ENCODE measurements around the gene UQCC5. TPM values are rescaled to one million over a fixed set of nuclear protein-coding genes. Genes with fewer than 3 reads are reported as not detected.

Gene UQCC5
- polyA plus RNA-seq, 2 of the 4 experiments (the other 2 are of a cell fraction) = 11.7 to 63.3 TPM

- TF ChIP-seq REST (IDR thresholded peaks at IDR 0.05) (no peak), HEYL (CRISPR knock-in tag; IDR thresholded peaks at IDR 0.05) (no peak), EHF (CRISPR knock-in tag; IDR thresholded peaks at IDR 0.05) (no peak)
These were observed 3.9 kb upstream of the UQCC5 start (continued) for GRCh38 chr3:52532517-52532837.

DNA sequence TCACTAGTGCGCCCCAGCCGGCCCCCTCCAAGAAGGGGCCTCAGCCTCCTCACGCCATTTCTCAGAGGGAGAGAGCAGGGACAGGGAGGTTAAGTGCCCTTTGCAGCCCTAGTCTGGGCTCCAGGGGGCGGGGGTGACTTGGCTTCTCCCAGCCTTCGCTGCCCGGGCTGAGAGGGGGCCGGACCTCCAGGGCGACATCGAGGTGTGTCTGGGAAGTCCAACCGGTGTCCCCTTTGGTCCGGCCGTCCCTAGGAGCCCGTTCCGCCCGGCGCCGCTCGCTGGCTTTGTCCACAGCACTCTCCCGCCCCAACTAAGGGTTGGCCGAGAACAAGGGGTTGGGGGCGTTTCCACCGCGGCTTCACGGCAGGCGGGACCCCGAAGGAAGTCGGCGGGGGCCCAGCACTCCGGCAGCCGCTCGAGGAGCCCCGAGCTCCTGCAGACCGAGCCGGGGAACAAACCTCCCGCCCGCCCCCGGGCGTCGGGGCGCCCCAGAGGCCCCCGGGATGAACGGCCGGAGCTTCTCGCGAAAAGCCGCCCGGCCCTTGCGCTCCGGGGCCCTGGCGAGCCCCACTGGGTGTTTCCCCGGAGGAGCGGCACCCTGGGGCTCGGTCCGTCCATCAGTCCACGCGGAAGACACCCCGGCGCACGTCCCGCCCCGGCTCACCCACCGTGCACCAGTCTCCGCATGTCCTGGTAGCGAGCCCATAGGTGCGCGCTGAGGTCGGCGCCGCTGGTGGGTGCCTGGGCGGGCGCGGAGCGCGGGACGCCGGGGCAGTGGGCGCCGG lies 3.4 kb upstream of the UQCC5 start:
- no peak for FAIRE-seq
- peak overlapping the region; percentile 94 for H3K27ac ChIP-seq
- 3% methylated on average over 8 of the region's 78 CpGs for WGBS (ENCODE audit: missing lambda C conversion rate)
- ChIA-PET POLR2A (no interaction called here), CTCF (interaction anchor here (1.0 kb wide), 1 partner anchor 61 kb away, joined by 4 read pairs; no protein-coding TSS in a partner anchor)
- H3K4me3 ChIP-seq = peak overlapping the region; percentile 87
- TF ChIP-seq, protein P1, sequence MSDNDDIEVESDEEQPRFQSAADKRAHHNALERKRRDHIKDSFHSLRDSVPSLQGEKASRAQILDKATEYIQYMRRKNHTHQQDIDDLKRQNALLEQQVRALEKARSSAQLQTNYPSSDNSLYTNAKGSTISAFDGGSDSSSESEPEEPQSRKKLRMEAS (IDR thresholded peaks at IDR 0.05) = 0 out of 2 replicates have a peak, but pooled peaks have one; percentile 14
- TF ChIP-seq, protein P2, sequence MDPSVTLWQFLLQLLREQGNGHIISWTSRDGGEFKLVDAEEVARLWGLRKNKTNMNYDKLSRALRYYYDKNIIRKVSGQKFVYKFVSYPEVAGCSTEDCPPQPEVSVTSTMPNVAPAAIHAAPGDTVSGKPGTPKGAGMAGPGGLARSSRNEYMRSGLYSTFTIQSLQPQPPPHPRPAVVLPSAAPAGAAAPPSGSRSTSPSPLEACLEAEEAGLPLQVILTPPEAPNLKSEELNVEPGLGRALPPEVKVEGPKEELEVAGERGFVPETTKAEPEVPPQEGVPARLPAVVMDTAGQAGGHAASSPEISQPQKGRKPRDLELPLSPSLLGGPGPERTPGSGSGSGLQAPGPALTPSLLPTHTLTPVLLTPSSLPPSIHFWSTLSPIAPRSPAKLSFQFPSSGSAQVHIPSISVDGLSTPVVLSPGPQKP (IDR thresholded peaks at IDR 0.05; ENCODE audit: low read depth, low read length) = no peak
- TF ChIP-seq PBX3 (IDR thresholded peaks at IDR 0.05) (no peak), RAD21 (conservative IDR thresholded peaks at IDR 0.05 in 1 of 2, IDR thresholded peaks at IDR 0.05 in 1 of 2) (no peak), RARB (CRISPR knock-in tag; IDR thresholded peaks at IDR 0.05) (no peak)
- H3K4me2 ChIP-seq = peak overlapping the region; percentile 91
- H3K4me1 ChIP-seq = peaks cover 23% of the 10 kb centered on the region
- ATAC-seq = peak in 1 of 2 experiments; percentile 3; a peak in 1 of 6 replicates
- peak in 1 of 2 experiments; percentile 33 for DNase-seq (ENCODE audit: low read depth in 1 of 2, low spot score in 1 of 2)
- H3K9me3 ChIP-seq = no peaks in the 10 kb centered on the region

GRCh38 chr3:52533623-52534280 lies 2.7 kb upstream of the UQCC5 start, which contains the start of gene NT5DC2:
NT5DC2 (minus strand) TSS chr3:52533857; CDS start chr3:52533737, 120 bp downstream.
- no peaks in the 10 kb centered on the region for H3K9me3 ChIP-seq
- peak within 1 kb of the TSS; percentile 87 for H3K4me3 ChIP-seq
- peaks cover 26% of the 10 kb centered on the region for H3K4me1 ChIP-seq
- ChIA-PET CTCF (interaction anchor here (1.0 kb wide), 1 partner anchor 61 kb away, joined by 4 read pairs; no protein-coding TSS in a partner anchor), POLR2A (no interaction called here)
- 0% methylated on average over 11 of the region's 91 CpGs for whole genome bisulfite sequencing (ENCODE audit: missing lambda C conversion rate)
- ATAC-seq (peak; percentile 45 to 57), FAIRE-seq (no peak), DNase-seq (ENCODE audit: low read depth in 1 of 2, low spot score in 1 of 2) (peak; percentile 63 to 69)
- H3K4me2 ChIP-seq = peak within 1 kb of the TSS; percentile 91
- peak within 1 kb of the TSS; percentile 94 for H3K27ac ChIP-seq
- TF ChIP-seq, protein P3, sequence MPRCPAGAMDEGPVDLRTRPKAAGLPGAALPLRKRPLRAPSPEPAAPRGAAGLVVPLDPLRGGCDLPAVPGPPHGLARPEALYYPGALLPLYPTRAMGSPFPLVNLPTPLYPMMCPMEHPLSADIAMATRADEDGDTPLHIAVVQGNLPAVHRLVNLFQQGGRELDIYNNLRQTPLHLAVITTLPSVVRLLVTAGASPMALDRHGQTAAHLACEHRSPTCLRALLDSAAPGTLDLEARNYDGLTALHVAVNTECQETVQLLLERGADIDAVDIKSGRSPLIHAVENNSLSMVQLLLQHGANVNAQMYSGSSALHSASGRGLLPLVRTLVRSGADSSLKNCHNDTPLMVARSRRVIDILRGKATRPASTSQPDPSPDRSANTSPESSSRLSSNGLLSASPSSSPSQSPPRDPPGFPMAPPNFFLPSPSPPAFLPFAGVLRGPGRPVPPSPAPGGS (IDR thresholded peaks at IDR 0.05) = no peak
- TF ChIP-seq HDAC2 (IDR thresholded peaks at IDR 0.05) = no peak
- TF ChIP-seq PBX3 (IDR thresholded peaks at IDR 0.05) = 0 out of 2 replicates have a peak, but pooled peaks have one; percentile 14
- TF ChIP-seq ZNF302 (CRISPR knock-in tag; IDR thresholded peaks at IDR 0.05) = no peak
- no peak for TF ChIP-seq ZFP36 (IDR thresholded peaks at IDR 0.05; ENCODE audit: borderline replicate concordance, partially characterized antibody)
- TF ChIP-seq, protein P4, sequence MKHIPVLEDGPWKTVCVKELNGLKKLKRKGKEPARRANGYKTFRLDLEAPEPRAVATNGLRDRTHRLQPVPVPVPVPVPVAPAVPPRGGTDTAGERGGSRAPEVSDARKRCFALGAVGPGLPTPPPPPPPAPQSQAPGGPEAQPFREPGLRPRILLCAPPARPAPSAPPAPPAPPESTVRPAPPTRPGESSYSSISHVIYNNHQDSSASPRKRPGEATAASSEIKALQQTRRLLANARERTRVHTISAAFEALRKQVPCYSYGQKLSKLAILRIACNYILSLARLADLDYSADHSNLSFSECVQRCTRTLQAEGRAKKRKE (CRISPR knock-in tag; IDR thresholded peaks at IDR 0.05; ENCODE audit: low read depth) = no peak
- 0 out of 3 replicates have a peak, but pooled peaks have one; percentile 18 for TF ChIP-seq CTCF (IDR thresholded peaks at IDR 0.05)
- no peak for TF ChIP-seq HEYL (CRISPR knock-in tag; IDR thresholded peaks at IDR 0.05)
- TF ChIP-seq CHD2 (IDR thresholded peaks at IDR 0.05; ENCODE audit: low read length, partially characterized antibody) = no peak
